WTC11 (cell line): ENCODE measurements around the gene TUBB1. TPM values are rescaled to one million over a fixed set of nuclear protein-coding genes. Genes with fewer than 3 reads are reported as not detected.

Experiments used
- ATAC-seq: fragments of 200-7000 bp; cut with Tn5 transposase; 2 replicates; pipeline ENCODE4 v1.10.0; 2021; ENCODE audit warnings: mild to moderate bottlenecking, moderate library complexity
- CTCF ChIA-PET: fragments of 300-600 bp; sonication (Branson Sonifier 250); formaldehyde crosslinking; loops from one replicate; lab custom pipeline; 2021; ENCODE audit warnings: antibody characterized with exemption; lab: Charles Lee
- POLR2A ChIA-PET: fragments of 350-600 bp; sonication (Branson Sonifier 250); formaldehyde crosslinking; loops from one replicate; lab custom pipeline; 2021; ENCODE audit warnings: antibody characterized with exemption; lab: Charles Lee
- DNase-seq: peaks from one replicate; pipeline ENCODE4 v3.0.0; 2021; ENCODE audit warnings: low spot score
- H3K27ac Mint-ChIP-seq: 2 replicates; pipeline ENCODE4 v1.8.0; 2021; ENCODE audit warnings: mixed read lengths
- H3K27me3 Mint-ChIP-seq: 2 replicates; pipeline ENCODE4 v1.8.0; 2021; ENCODE audit warnings: low read depth, mild to moderate bottlenecking, moderate library complexity, mixed read lengths
- H3K36me3 Mint-ChIP-seq: 2 replicates; pipeline ENCODE4 v1.8.0; 2021; ENCODE audit warnings: mixed read lengths
- H3K4me1 Mint-ChIP-seq: 2 replicates; pipeline ENCODE4 v1.8.0; 2022; ENCODE audit warnings: mixed read lengths
- H3K4me3 Mint-ChIP-seq: 2 replicates; pipeline ENCODE4 v1.8.0; 2021; ENCODE audit warnings: mild to moderate bottlenecking, moderate library complexity, mixed read lengths
- H3K9me3 Mint-ChIP-seq: 2 replicates; pipeline ENCODE4 v1.8.0; 2021; ENCODE audit warnings: mixed read lengths
- ATF1 ChIP-seq: sonication (generic); formaldehyde crosslinking; IDR thresholded peaks from 2 replicates; pipeline ENCODE4 v1.8.1; 2023; ENCODE audit warnings: mild to moderate bottlenecking, moderate library complexity, missing genetic modification reagents
- CREM ChIP-seq: sonication (generic); formaldehyde crosslinking; IDR thresholded peaks from 2 replicates; pipeline ENCODE4 v1.8.1; 2022; ENCODE audit warnings: mild to moderate bottlenecking, missing genetic modification reagents, moderate library complexity
- GTF2I ChIP-seq: fragments of 250-450 bp; sonication (Bioruptor Pico); conservative IDR thresholded peaks from 2 replicates; pipeline ENCODE4 v1.4.0; 2021; ENCODE audit warnings: mild to moderate bottlenecking
- IRF2 ChIP-seq: sonication (generic); formaldehyde crosslinking; IDR thresholded peaks from 2 replicates; pipeline ENCODE4 v1.8.0; 2022; ENCODE audit warnings: low read depth, missing genetic modification reagents, borderline replicate concordance
- JUN ChIP-seq: sonication (generic); formaldehyde crosslinking; IDR thresholded peaks from 2 replicates; pipeline ENCODE4 v1.8.0; 2023; ENCODE audit warnings: mild to moderate bottlenecking, missing genetic modification reagents
- PRRX2 ChIP-seq: fragments of 250-450 bp; sonication (Bioruptor Pico); IDR thresholded peaks from 2 replicates; pipeline ENCODE4 v1.8.0; 2021; ENCODE audit warnings: mild to moderate bottlenecking
- RORB ChIP-seq: fragments of 250-450 bp; sonication (Bioruptor Pico); IDR thresholded peaks from 2 replicates; pipeline ENCODE4 v1.9.0; 2021; ENCODE audit warnings: mild to moderate bottlenecking
- SMAD3 ChIP-seq: sonication (generic); formaldehyde crosslinking; IDR thresholded peaks from 2 replicates; pipeline ENCODE4 v1.8.0; 2022; ENCODE audit warnings: missing genetic modification reagents, mild to moderate bottlenecking, borderline replicate concordance
- SOX15 ChIP-seq: fragments of 250-450 bp; sonication (Bioruptor Pico); IDR thresholded peaks from 2 replicates; pipeline ENCODE4 v1.9.0; 2021; ENCODE audit warnings: mild to moderate bottlenecking
- TEAD4 ChIP-seq: sonication (generic); formaldehyde crosslinking; IDR thresholded peaks from 2 replicates; pipeline ENCODE4 v1.8.0; 2022; ENCODE audit warnings: mild to moderate bottlenecking, missing genetic modification reagents
- ZNF416 ChIP-seq: fragments of 250-450 bp; sonication (Bioruptor Pico); IDR thresholded peaks from 2 replicates; pipeline ENCODE4 v1.9.0; 2021; ENCODE audit warnings: mild to moderate bottlenecking, inconsistent platforms
- total RNA-seq: library from RNA; stranded (reverse); gene quantifications from 3 replicates; pipeline ENCODE4 v1.2.3, GENCODE V29; 2021
- TF ChIP-seq, protein P1 (sequence below): fragments of 250-450 bp; sonication (Bioruptor Pico); IDR thresholded peaks from 2 replicates; pipeline ENCODE4 v1.8.0; 2021; ENCODE audit warnings: mild to moderate bottlenecking
- TF ChIP-seq, protein P2 (sequence below): sonication (generic); formaldehyde crosslinking; IDR thresholded peaks from 2 replicates; pipeline ENCODE4 v1.8.1; 2022; ENCODE audit warnings: low read depth, mild to moderate bottlenecking, moderate library complexity, missing genetic modification reagents, borderline replicate concordance
- TF ChIP-seq, protein P3 (sequence below): sonication (generic); formaldehyde crosslinking; conservative IDR thresholded peaks from 2 replicates; pipeline ENCODE4 v1.8.1; 2023; ENCODE audit warnings: mild to moderate bottlenecking, low read depth, missing genetic modification reagents, moderate library complexity
- TF ChIP-seq, protein P4 (sequence below): sonication (generic); formaldehyde crosslinking; IDR thresholded peaks from 2 replicates; pipeline ENCODE4 v1.8.0; 2022; ENCODE audit warnings: mild to moderate bottlenecking, missing genetic modification reagents
- TF ChIP-seq, protein P5 (sequence below): sonication (generic); formaldehyde crosslinking; IDR thresholded peaks from 2 replicates; pipeline ENCODE4 v1.8.1; 2022; ENCODE audit warnings: mild to moderate bottlenecking, moderate library complexity, missing genetic modification reagents
- TF ChIP-seq, protein P6 (sequence below): sonication (generic); formaldehyde crosslinking; IDR thresholded peaks from 2 replicates; pipeline ENCODE4 v1.8.1; 2023; ENCODE audit warnings: mild to moderate bottlenecking, missing genetic modification reagents
- TF ChIP-seq, protein P7 (sequence below): sonication (generic); formaldehyde crosslinking; IDR thresholded peaks from 2 replicates; pipeline ENCODE4 v1.8.1; 2023; ENCODE audit warnings: mild to moderate bottlenecking, moderate library complexity, missing genetic modification reagents
- TF ChIP-seq, protein P8 (sequence below): sonication (generic); formaldehyde crosslinking; IDR thresholded peaks from 2 replicates; pipeline ENCODE4 v1.8.1; 2023; ENCODE audit warnings: mild to moderate bottlenecking, missing genetic modification reagents
- TF ChIP-seq, protein P9 (sequence below): sonication (generic); formaldehyde crosslinking; IDR thresholded peaks from 2 replicates; pipeline ENCODE4 v1.8.0; 2023; ENCODE audit warnings: missing genetic modification reagents

Gene TUBB1
- total RNA-seq, 1 experiment from 2014 or later = not detected

DNA sequence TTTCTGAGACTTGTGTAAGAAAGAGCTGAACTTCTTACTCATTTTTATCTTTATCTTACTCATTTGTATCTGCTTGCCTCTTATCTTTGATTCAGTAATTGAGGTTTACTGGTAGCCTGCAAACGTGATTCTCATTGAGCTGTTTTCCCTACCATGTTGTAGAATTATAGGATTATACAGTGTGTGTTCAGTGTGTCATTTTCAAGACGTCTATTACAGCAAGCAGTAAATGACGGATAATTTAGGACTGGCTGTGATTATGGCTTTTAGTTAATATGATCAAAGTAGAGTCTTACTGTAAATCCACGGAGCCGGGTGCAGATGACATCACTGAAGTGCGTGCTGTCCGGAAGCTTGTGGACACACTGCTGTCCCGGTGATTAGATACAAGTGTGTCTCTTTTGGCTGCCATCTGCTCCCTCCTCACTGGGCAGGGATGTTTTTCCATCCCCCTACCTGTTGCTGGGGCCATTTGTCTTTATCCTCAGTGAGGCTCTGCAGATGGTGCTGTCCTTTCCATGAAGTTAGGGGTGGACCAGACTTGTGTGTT lies 32.2 kb upstream of the TUBB1 start (continued):
- TF ChIP-seq, protein P1, sequence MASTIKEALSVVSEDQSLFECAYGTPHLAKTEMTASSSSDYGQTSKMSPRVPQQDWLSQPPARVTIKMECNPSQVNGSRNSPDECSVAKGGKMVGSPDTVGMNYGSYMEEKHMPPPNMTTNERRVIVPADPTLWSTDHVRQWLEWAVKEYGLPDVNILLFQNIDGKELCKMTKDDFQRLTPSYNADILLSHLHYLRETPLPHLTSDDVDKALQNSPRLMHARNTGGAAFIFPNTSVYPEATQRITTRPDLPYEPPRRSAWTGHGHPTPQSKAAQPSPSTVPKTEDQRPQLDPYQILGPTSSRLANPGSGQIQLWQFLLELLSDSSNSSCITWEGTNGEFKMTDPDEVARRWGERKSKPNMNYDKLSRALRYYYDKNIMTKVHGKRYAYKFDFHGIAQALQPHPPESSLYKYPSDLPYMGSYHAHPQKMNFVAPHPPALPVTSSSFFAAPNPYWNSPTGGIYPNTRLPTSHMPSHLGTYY = no peak
- TF ChIP-seq, protein P2, sequence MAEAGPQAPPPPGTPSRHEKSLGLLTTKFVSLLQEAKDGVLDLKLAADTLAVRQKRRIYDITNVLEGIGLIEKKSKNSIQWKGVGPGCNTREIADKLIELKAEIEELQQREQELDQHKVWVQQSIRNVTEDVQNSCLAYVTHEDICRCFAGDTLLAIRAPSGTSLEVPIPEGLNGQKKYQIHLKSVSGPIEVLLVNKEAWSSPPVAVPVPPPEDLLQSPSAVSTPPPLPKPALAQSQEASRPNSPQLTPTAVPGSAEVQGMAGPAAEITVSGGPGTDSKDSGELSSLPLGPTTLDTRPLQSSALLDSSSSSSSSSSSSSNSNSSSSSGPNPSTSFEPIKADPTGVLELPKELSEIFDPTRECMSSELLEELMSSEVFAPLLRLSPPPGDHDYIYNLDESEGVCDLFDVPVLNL (CRISPR knock-in tag) = no peak
- TF ChIP-seq, protein P3, sequence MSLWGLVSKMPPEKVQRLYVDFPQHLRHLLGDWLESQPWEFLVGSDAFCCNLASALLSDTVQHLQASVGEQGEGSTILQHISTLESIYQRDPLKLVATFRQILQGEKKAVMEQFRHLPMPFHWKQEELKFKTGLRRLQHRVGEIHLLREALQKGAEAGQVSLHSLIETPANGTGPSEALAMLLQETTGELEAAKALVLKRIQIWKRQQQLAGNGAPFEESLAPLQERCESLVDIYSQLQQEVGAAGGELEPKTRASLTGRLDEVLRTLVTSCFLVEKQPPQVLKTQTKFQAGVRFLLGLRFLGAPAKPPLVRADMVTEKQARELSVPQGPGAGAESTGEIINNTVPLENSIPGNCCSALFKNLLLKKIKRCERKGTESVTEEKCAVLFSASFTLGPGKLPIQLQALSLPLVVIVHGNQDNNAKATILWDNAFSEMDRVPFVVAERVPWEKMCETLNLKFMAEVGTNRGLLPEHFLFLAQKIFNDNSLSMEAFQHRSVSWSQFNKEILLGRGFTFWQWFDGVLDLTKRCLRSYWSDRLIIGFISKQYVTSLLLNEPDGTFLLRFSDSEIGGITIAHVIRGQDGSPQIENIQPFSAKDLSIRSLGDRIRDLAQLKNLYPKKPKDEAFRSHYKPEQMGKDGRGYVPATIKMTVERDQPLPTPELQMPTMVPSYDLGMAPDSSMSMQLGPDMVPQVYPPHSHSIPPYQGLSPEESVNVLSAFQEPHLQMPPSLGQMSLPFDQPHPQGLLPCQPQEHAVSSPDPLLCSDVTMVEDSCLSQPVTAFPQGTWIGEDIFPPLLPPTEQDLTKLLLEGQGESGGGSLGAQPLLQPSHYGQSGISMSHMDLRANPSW = no peak
- TF ChIP-seq, protein P4, sequence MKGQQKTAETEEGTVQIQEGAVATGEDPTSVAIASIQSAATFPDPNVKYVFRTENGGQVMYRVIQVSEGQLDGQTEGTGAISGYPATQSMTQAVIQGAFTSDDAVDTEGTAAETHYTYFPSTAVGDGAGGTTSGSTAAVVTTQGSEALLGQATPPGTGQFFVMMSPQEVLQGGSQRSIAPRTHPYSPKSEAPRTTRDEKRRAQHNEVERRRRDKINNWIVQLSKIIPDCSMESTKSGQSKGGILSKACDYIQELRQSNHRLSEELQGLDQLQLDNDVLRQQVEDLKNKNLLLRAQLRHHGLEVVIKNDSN (CRISPR knock-in tag) = no peak
- TF ChIP-seq ZNF416 (CRISPR knock-in tag) (no peak), CREM (CRISPR knock-in tag) (no peak), SMAD3 (CRISPR knock-in tag) (no peak), RORB (no peak), TEAD4 (CRISPR knock-in tag) (no peak), IRF2 (CRISPR knock-in tag) (no peak)
- TF ChIP-seq, protein P5, sequence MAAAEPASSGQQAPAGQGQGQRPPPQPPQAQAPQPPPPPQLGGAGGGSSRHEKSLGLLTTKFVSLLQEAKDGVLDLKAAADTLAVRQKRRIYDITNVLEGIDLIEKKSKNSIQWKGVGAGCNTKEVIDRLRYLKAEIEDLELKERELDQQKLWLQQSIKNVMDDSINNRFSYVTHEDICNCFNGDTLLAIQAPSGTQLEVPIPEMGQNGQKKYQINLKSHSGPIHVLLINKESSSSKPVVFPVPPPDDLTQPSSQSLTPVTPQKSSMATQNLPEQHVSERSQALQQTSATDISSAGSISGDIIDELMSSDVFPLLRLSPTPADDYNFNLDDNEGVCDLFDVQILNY (CRISPR knock-in tag) = no peak
- TF ChIP-seq, all 79 proteins: peak for 0

DNA sequence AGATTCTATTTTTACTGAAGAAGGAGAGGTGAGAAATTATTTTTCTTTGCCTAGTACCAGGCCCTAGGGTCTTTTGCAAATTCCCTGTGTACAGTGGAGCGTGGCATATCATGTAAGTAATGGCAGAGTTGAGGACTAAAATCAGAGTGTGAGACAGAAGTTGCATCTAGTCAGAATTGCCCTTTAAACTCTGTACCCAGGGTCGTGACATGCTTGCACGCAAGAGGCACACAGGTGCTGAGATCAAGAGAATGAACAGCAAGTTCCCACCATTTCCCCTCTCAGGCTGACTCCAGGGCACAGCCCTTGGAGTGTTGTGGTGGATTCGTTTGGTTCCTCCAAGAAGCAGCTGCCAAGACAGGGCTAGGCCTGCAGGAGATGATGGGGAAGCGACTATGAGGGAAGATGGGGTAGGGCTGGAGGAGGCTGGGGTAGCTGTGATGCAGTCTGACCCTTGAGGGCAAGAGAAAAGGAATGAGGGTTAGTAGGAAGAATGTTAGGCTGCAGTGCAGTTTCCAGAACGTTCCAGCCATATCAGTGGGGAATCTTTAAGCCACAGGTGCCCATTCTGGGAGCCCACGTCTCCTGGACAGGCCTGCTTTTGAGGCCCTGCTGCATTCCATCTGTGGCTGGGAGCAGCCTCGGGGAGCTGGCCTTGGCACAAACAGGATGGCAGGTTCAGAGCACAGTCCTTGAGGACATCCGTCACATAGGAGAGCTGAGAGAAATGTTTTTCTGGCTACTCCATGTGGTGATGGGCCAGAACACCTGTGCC lies 31.3 kb upstream of the TUBB1 start:
- Mint-ChIP-seq H3K36me3 (peaks cover 64% of the 10 kb centered on the region), H3K27me3 (no peaks in the 10 kb centered on the region), H3K4me3 (no peak overlapping the region)
- ChIA-PET CTCF (interaction anchor here (0.8 kb wide), 1 partner anchor 468 kb away, joined by 3 read pairs; no protein-coding TSS in a partner anchor), POLR2A (no interaction called here)
- TF ChIP-seq, protein P6, sequence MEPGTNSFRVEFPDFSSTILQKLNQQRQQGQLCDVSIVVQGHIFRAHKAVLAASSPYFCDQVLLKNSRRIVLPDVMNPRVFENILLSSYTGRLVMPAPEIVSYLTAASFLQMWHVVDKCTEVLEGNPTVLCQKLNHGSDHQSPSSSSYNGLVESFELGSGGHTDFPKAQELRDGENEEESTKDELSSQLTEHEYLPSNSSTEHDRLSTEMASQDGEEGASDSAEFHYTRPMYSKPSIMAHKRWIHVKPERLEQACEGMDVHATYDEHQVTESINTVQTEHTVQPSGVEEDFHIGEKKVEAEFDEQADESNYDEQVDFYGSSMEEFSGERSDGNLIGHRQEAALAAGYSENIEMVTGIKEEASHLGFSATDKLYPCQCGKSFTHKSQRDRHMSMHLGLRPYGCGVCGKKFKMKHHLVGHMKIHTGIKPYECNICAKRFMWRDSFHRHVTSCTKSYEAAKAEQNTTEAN = no peak
- TF ChIP-seq, protein P7, sequence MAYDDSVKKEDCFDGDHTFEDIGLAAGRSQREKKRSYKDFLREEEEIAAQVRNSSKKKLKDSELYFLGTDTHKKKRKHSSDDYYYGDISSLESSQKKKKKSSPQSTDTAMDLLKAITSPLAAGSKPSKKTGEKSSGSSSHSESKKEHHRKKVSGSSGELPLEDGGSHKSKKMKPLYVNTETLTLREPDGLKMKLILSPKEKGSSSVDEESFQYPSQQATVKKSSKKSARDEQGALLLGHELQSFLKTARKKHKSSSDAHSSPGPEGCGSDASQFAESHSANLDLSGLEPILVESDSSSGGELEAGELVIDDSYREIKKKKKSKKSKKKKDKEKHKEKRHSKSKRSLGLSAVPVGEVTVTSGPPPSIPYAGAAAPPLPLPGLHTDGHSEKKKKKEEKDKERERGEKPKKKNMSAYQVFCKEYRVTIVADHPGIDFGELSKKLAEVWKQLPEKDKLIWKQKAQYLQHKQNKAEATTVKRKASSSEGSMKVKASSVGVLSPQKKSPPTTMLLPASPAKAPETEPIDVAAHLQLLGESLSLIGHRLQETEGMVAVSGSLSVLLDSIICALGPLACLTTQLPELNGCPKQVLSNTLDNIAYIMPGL (CRISPR knock-in tag) = no peak
- TF ChIP-seq IRF2 (CRISPR knock-in tag) (no peak), GTF2I (CRISPR knock-in tag) (no peak), SOX15 (CRISPR knock-in tag) (no peak), ATF1 (no peak), JUN (CRISPR knock-in tag) (no peak), CREM (CRISPR knock-in tag) (no peak), PRRX2 (CRISPR knock-in tag) (no peak)
- TF ChIP-seq, protein P8, sequence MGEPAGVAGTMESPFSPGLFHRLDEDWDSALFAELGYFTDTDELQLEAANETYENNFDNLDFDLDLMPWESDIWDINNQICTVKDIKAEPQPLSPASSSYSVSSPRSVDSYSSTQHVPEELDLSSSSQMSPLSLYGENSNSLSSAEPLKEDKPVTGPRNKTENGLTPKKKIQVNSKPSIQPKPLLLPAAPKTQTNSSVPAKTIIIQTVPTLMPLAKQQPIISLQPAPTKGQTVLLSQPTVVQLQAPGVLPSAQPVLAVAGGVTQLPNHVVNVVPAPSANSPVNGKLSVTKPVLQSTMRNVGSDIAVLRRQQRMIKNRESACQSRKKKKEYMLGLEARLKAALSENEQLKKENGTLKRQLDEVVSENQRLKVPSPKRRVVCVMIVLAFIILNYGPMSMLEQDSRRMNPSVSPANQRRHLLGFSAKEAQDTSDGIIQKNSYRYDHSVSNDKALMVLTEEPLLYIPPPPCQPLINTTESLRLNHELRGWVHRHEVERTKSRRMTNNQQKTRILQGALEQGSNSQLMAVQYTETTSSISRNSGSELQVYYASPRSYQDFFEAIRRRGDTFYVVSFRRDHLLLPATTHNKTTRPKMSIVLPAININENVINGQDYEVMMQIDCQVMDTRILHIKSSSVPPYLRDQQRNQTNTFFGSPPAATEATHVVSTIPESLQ (CRISPR knock-in tag) = no peak
- TF ChIP-seq, protein P2 (CRISPR knock-in tag) = no peak
- TF ChIP-seq, protein P9, sequence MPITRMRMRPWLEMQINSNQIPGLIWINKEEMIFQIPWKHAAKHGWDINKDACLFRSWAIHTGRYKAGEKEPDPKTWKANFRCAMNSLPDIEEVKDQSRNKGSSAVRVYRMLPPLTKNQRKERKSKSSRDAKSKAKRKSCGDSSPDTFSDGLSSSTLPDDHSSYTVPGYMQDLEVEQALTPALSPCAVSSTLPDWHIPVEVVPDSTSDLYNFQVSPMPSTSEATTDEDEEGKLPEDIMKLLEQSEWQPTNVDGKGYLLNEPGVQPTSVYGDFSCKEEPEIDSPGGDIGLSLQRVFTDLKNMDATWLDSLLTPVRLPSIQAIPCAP (CRISPR knock-in tag) = no peak
- TF ChIP-seq, all 79 proteins: peak for 0
- DNase-seq (no peak), ATAC-seq (no peak)
- Mint-ChIP-seq H3K9me3 (no peaks in the 10 kb centered on the region), H3K4me1 (peaks cover 12% of the 10 kb centered on the region), H3K27ac (no peak overlapping the region)
